ENCODE results near the gene PDXK.

PDXK gene

GRCh38 chr21:43743947-43744346 is 25.0 kb downstream of the PDXK start:
- no peak for DNase-seq (ENCODE audit: low spot score)

- DNase-seq (ENCODE audit: low spot score): no peak
Measured at GRCh38 chr21:43744725-43745124, 25.8 kb downstream of the PDXK start.

GRCh38 chr21:43745772-43746517 is 27.0 kb downstream of the PDXK start:
- DNase-seq (ENCODE audit: low spot score): no peak

- DNase-seq (ENCODE audit: low spot score): no peak
Measured at GRCh38 chr21:43748622-43749021, 29.7 kb downstream of the PDXK start.

- DNase-seq (ENCODE audit: low spot score): no peak
Measured at GRCh38 chr21:43749651-43750262, 30.8 kb downstream of the PDXK start.

GRCh38 chr21:43750339-43751033 is 31.6 kb downstream of the PDXK start:
- no peak for DNase-seq (ENCODE audit: low spot score)

- DNase-seq (ENCODE audit: low spot score): no peak
Measured at GRCh38 chr21:43751955-43752591, 33.1 kb downstream of the PDXK start.

- no peak for DNase-seq (ENCODE audit: low spot score)
Measured at GRCh38 chr21:43752758-43753438, 34.0 kb downstream of the PDXK start.

- no peak for DNase-seq (ENCODE audit: low spot score)
Measured at GRCh38 chr21:43753439-43753799, 34.5 kb downstream of the PDXK start.

GRCh38 chr21:43754948-43755781 is 36.2 kb downstream of the PDXK start:
- DNase-seq (ENCODE audit: low spot score): no peak

- DNase-seq (ENCODE audit: low spot score): no peak
Measured at GRCh38 chr21:43755820-43756594, 37.1 kb downstream of the PDXK start.

- no peak for DNase-seq (ENCODE audit: low spot score)
Measured at GRCh38 chr21:43757601-43758000, 38.7 kb downstream of the PDXK start.

GRCh38 chr21:43758111-43758641 is 39.2 kb downstream of the PDXK start:
- no peak for DNase-seq (ENCODE audit: low spot score)

GRCh38 chr21:43758811-43759210 is 39.9 kb downstream of the PDXK start:
- DNase-seq (ENCODE audit: low spot score): no peak

- DNase-seq (ENCODE audit: low spot score): no peak
Measured at GRCh38 chr21:43759651-43760050, 40.7 kb downstream of the PDXK start.

- no peak for DNase-seq (ENCODE audit: low spot score)
Measured at GRCh38 chr21:43760391-43760958, 41.5 kb downstream of the PDXK start.

- no peak for DNase-seq (ENCODE audit: low spot score)
Measured at GRCh38 chr21:43761886-43762285, 43.0 kb downstream of the PDXK start.

GRCh38 chr21:43762303-43763128 is 43.6 kb downstream of the PDXK start:
- DNase-seq (ENCODE audit: low spot score): no peak

Data from pons (tissue), 1 donor.